Activated naive CD8-positive, alpha-beta T cell treated with anti-CD3 and anti-CD28 coated beads, Interleukin-2, amount 10 ng/mL, durations not matched to agents 7 days and 5 days (primary cell): ENCODE data around the gene RNU1-1. TPM values are rescaled to one million over a fixed set of nuclear protein-coding genes. Genes with fewer than 3 reads are reported as not detected.
"Not testable (repeated sequence)": the region's sequence is repeated elsewhere in the genome, so short reads cannot be mapped to it uniquely, and the experiment has no call there.

Experiments
- ATAC-seq: fragments of 150-1000 bp; cut with Tn5 transposase; one replicate; pipeline ENCODE4 v1.10.0; 2021; ENCODE audit warnings: low read depth, moderate library complexity
- POLR2A ChIA-PET: fragments of 350-600 bp; sonication (Branson Sonifier 250); formaldehyde crosslinking; loops from one replicate; lab custom pipeline; 2021; ENCODE audit warnings: antibody characterized with exemption; lab: Charles Lee
- DNase-seq: peaks from one replicate; pipeline ENCODE4 v3.0.0; 2021
- H3K27ac Mint-ChIP-seq: one replicate; pipeline ENCODE4 v1.8.0; 2022; ENCODE audit warnings: mild to moderate bottlenecking, mixed read lengths
- H3K27me3 Mint-ChIP-seq: one replicate; pipeline ENCODE4 v1.8.0; 2022; ENCODE audit warnings: mild to moderate bottlenecking, moderate library complexity, mixed read lengths
- H3K36me3 Mint-ChIP-seq: one replicate; pipeline ENCODE4 v1.8.0; 2021; ENCODE audit warnings: mild to moderate bottlenecking, mixed read lengths
- H3K4me1 Mint-ChIP-seq: one replicate; pipeline ENCODE4 v1.8.0; 2021; ENCODE audit warnings: mixed read lengths
- H3K4me3 Mint-ChIP-seq: one replicate; pipeline ENCODE4 v1.8.0; 2022; ENCODE audit warnings: mild to moderate bottlenecking, moderate library complexity, mixed read lengths
- H3K9me3 Mint-ChIP-seq: one replicate; pipeline ENCODE4 v1.8.0; 2021; ENCODE audit warnings: mixed read lengths
- total RNA-seq, 2 experiments: library from RNA; stranded (reverse); gene quantifications; one replicate each; pipeline ENCODE4 v1.2.3, GENCODE V29; 2021

RNU1-1 gene
- total RNA-seq, 2 experiments from 2014 or later = 3,257 to 3,430 TPM

DNA sequence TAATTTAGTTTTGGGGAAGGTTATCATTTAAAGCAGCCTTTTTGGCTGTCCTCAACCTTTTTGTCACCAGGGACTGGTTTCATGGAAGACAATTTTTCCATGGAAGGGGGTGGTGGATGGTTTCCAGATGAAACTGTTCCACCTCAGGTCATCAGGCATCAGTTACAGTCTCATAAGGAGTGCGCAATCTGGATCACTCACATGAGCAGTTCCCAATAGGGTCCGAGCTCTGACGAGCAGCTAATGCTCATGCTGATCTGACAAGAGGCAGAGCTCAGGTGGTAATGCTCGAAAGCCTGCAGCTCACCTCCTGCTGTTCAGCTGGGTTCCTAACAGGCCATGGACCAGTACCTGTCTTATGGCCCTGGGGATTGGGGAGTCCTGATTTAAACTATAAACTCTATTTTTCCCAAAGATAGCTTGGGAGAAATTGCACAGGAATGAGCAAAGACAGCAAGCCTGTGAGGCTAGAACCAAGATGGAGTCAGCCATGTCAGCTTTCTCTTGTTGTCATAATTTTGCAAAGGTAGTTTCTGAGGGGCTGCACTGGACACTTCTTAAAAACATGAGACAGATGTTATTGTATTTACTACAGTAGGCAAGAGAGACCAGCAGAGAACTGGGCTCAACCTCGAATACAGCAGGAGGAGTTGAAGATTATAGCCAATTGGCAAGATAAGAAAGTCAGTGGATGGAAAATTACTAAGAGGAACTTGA is 2.8 kb upstream of the RNU1-1 start:
- H3K4me1 Mint-ChIP-seq, POLR2A ChIA-PET, DNase-seq, H3K27ac Mint-ChIP-seq, H3K36me3 Mint-ChIP-seq, ATAC-seq, H3K9me3 Mint-ChIP-seq, H3K4me3 Mint-ChIP-seq: not testable (repeated sequence)
- H3K27me3 Mint-ChIP-seq = peaks cover 43% of the 10 kb centered on the region

DNA sequence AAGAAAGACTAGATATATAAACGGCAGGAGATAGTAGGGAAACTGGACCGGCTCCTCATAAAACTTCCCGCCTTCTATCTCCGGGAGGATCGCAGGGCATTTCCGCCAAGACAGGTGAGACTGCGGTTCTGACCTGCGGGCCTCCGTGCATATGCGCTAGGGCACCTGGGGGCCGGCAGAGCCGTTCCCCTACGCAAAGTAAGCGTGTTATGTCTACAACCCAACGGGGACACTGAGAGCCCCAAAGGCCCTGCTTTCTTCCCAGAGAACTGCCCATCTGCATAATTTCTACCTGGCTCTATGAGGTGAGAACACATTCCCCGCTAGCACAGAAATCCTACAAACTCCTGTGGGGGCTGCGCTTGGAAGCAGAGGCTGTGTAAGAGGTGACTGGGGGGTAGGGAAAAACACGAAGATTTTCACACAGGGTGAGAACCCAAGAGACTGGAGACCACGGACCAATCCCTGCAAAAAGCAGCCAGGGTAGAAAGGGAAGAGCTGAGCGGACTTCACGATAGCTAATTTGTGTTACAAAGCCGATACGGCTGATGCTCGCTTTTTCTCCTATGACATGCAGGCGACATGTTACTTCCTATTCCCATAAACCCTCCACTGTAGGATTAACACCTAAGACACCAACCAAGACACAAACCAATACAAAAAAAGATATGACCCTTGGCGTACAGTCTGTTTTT is 526 bp downstream of the RNU1-1 start:
- H3K27me3 Mint-ChIP-seq = peaks cover 15% of the 10 kb centered on the region
- H3K4me3 Mint-ChIP-seq, H3K27ac Mint-ChIP-seq, H3K36me3 Mint-ChIP-seq, H3K4me1 Mint-ChIP-seq, H3K9me3 Mint-ChIP-seq: not testable (repeated sequence)
- ATAC-seq (peak; percentile 100), DNase-seq (peak; percentile 72)
- POLR2A ChIA-PET = interaction anchor here (0.6 to 2.3 kb wide), 17 partner anchors 9 to 411 kb away, joined by 3 to 25 read pairs (median 4); partner anchors contain the start of gene NECAP2

DNA sequence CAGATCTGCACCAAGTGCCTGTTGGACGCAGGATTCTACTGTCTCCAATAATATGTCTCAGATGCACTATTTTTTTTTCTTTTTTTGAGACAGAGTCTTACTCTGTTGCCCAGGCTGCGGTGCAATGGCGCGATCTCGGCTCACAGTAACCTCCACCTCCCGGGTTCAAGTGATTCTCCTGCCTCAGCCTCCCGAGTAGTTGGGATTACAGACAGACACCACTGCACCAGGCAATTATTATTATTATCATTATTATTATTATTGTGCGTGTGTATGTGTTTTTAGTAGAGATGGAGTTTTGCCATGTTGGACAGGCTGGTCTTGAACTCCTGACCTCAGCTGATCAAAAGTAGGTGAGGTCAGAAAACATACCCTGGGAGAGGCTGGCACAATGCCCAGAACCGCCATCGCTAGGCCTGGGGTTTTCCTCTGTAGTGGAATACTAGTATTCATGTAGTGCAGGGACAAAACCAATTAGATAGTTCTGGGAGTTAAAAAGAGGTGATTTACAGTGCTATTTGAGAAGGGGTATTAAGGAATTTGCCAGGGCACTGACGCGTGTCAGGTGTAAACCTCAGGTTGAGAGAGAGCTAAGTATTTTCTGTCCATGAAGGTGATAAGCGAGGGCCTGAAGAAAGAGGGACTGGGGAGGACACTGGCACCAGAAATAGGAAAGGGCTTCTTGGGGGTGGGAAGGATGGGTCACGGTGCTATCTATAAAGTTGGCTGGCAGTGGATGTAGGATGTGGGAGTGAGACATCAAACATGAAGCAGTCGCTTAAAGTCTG is 1.3 kb downstream of the RNU1-1 start:
- H3K27me3 Mint-ChIP-seq = not testable (repeated sequence)

DNA sequence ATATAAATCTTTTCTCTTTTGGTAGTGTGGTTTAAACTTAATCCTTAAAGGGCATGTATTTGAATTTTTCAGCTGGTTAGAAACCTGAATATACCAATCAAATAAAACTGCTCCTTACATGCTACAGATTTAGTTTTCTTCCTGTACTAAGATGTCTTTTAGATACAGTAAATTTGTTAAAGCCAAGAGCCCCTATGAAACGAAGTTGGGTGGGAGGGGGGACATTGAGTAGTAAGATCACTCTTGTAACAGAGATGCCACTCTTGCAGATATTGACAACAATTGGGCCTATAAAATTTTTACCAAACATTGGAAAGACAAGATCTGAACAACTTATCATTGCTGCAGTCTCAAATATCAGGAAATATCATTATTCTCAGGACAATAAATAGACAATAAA is 2.2 kb downstream of the RNU1-1 start:
- H3K27ac Mint-ChIP-seq, H3K4me1 Mint-ChIP-seq, H3K27me3 Mint-ChIP-seq, H3K36me3 Mint-ChIP-seq, DNase-seq, POLR2A ChIA-PET, H3K4me3 Mint-ChIP-seq, ATAC-seq, H3K9me3 Mint-ChIP-seq: not testable (repeated sequence)

More for the DNA sequence above, 1.3 kb downstream of the RNU1-1 start:
- H3K36me3 Mint-ChIP-seq, H3K4me1 Mint-ChIP-seq, H3K9me3 Mint-ChIP-seq, ATAC-seq, H3K27ac Mint-ChIP-seq, DNase-seq, H3K4me3 Mint-ChIP-seq: not testable (repeated sequence)
- POLR2A ChIA-PET = interaction anchor here (1.3 to 2.3 kb wide), 3 partner anchors 15 to 392 kb away, joined by 5 to 25 read pairs (median 19); no protein-coding TSS in a partner anchor

DNA sequence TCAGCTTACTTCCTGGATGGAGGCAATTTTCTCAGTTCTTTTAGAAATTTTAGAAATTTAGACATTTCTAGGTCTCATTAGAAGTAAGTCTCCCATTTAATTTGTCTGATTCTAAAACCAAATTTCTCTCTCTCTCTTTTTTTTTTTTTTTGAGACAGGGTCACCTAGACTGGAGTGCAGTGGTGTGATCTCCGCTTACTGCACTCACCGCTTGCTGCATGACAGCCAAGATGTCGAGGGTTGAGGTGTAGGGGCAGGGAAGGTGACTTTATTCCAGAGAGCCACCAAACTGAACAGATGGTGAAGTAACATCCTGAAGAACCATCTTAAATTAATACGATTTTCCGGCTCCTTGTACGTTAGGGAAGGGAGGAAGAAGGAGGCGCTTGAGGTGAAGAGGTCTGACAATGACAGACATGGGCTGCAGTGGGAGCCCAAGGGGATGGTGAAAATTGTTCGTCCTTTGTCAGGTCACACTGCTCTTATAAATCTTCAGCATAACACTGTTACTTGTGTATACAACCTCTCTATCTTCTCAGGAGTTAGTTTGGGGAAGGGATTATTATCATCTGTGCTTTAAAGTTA is 5.1 kb downstream of the RNU1-1 start:
- not testable (repeated sequence) for ATAC-seq, H3K4me1 Mint-ChIP-seq, H3K9me3 Mint-ChIP-seq, H3K4me3 Mint-ChIP-seq, H3K27ac Mint-ChIP-seq, DNase-seq, H3K36me3 Mint-ChIP-seq, H3K27me3 Mint-ChIP-seq
- POLR2A ChIA-PET = interaction anchor here (0.7 kb wide), 1 partner anchor 9 kb away, joined by 3 read pairs; no protein-coding TSS in a partner anchor

DNA sequence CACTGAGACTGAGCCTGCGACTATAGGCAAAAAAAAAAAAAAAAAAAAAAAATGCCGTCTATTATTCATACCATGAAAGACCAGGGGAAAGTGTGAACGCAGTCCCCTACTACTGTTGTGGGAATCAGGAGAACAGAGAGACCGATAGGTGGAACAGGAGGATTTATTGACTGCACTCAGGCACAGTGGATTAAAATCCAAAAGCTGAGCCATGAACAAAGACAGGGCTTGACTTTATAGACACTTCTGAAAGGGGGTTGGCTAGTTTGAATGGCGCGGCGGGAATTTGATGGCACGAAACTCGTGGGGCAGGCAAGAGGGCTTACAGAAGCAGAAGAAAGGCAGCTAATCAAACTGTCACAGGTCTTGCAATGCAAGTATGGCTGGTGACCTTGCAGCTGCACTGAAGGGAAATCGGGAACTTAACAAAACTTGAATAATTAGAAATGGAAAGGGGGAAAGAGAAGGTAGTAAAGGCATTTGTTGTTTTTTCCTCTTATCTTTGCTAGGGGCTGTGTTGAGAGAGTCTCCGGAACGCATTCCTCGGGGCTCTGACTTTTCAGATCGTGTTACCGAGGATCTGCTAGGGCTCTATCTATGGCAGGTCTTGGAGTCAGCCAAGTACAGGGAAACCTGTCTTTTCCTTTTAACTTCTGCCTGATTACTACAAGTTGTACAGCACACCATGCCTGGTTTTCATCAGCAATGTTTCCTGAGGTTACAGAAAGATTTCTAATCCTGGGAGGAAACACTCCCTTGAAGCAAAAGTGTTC is 7.5 kb downstream of the RNU1-1 start:
- POLR2A ChIA-PET, H3K36me3 Mint-ChIP-seq, DNase-seq, ATAC-seq, H3K27ac Mint-ChIP-seq, H3K4me3 Mint-ChIP-seq, H3K4me1 Mint-ChIP-seq, H3K27me3 Mint-ChIP-seq, H3K9me3 Mint-ChIP-seq: not testable (repeated sequence)

DNA sequence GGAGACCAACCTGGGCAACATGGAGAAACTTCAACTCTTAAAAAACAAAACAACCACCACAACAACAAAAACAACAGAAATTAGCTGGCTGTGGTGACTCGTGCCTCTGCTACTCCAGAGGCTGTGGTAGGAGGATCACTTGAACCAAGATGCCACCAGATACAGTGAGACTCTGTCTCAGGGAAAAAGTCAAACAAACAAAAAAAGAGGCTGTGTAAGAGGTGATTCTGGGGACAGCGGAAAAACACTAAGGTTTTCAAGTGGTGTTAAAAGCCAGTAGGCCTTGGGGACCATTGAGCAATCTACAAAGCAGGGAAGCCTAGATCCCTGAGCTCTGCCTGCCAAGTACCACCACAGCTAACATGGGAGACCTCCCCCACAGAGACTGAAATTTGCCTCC is 8.2 kb downstream of the RNU1-1 start:
- H3K27ac Mint-ChIP-seq, H3K9me3 Mint-ChIP-seq, H3K4me3 Mint-ChIP-seq, H3K4me1 Mint-ChIP-seq, POLR2A ChIA-PET, ATAC-seq, H3K27me3 Mint-ChIP-seq, H3K36me3 Mint-ChIP-seq, DNase-seq: not testable (repeated sequence)

DNA sequence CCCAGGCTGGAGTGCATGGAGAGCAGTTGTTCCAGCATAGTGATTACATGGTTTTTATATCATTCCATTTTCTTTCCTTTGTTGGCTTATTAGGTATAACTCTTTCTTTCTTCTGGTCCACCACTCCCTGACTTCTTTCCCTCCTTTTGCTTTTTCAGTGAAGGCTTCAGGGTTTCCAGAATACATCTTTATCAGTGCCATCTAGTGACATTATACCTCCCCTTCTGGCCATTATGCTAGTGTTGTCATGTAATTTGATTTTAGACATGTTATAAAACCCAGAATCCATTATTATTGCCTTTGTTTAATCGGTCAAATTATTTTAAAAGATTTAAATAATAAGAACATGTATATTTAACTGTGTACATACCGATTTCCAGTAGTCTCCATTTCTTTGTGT is 10.6 kb downstream of the RNU1-1 start:
- H3K4me3 Mint-ChIP-seq = no peak overlapping the region
- DNase-seq = no peak
- ATAC-seq = no peak

DNA sequence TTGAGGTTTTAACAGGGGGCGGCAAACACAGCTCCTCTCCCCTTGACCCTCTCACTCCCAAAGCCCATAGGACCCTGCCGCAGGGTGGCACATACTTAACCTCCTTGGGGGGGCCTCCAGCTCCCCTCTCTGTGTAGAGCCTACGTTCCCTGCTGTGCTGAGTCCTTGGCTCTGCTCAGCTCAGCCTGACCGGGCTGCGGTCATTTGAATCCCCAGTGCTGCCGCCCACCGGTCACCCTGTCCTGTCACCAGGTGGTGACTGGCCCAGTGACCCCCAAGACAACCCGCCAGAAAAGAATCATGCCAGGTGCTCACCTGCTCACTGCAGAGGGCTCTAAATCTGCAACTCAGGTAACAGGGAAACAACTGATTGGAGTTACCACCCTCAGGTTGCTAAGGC is 12.6 kb downstream of the RNU1-1 start:
- H3K27ac Mint-ChIP-seq, H3K27me3 Mint-ChIP-seq, POLR2A ChIA-PET, H3K9me3 Mint-ChIP-seq, ATAC-seq, H3K4me3 Mint-ChIP-seq, H3K36me3 Mint-ChIP-seq, DNase-seq: not testable (repeated sequence)
- H3K4me1 Mint-ChIP-seq = peaks cover 18% of the 10 kb centered on the region

More for the DNA sequence above, 10.6 kb downstream of the RNU1-1 start:
- POLR2A ChIA-PET = no interaction called here
- Mint-ChIP-seq H3K9me3 (peaks cover 5% of the 10 kb centered on the region), H3K27ac (no peak overlapping the region), H3K27me3 (peaks cover 4% of the 10 kb centered on the region), H3K4me1 (peaks cover 10% of the 10 kb centered on the region), H3K36me3 (no peaks in the 10 kb centered on the region)

DNA sequence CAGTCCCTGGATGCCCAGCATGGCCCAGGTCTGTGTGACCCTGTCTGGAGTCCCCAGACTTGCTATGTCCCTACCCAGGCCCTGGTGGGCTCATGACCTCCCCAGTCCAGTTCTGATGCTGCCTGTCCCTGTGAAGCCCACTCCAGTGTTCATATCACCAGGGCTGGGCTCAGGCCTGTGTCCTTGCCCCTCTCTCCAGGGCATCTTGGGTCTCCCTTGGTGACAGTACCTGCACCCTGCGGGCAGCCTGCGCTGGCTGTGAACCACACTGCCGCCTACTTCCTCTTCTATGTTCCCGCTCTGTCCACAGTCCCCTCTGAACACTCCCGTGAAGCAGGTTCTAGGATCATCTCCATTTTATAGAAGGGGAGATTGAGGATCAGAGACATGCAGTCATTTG is 13.1 kb downstream of the RNU1-1 start:
- POLR2A ChIA-PET = interaction anchor here (1.8 kb wide), 1 partner anchor 13 kb away, joined by 7 read pairs; the partner anchor contains the start of gene RNU1-1
- H3K27me3 Mint-ChIP-seq, ATAC-seq, H3K27ac Mint-ChIP-seq, DNase-seq, H3K36me3 Mint-ChIP-seq, H3K9me3 Mint-ChIP-seq: not testable (repeated sequence)
- H3K4me1 Mint-ChIP-seq = peaks cover 18% of the 10 kb centered on the region
- peak overlapping the region; percentile 20 for H3K4me3 Mint-ChIP-seq

DNA sequence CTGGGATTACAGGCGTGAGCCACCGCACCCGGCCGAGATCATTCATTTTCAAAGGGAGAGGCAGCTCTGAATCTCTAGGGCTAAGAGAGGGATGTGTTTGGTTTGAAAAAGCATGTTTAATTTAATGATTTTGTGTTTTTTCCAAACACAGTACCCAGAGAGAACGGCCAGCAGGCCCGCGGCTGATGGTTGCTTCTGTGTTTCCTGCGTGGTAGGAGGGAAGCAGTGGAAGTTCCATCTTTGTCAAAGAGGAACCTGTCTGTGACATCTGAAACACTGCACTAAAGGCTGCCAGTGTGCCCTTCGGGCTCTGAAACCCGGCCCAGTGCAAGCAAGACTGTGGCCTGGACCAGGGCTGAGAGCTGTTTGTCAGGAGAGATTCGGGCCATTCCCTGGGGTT is 13.6 kb downstream of the RNU1-1 start:
- ATAC-seq, DNase-seq, H3K9me3 Mint-ChIP-seq, H3K36me3 Mint-ChIP-seq, H3K27me3 Mint-ChIP-seq, H3K27ac Mint-ChIP-seq: not testable (repeated sequence)
- POLR2A ChIA-PET = interaction anchor here (0.6 to 1.8 kb wide), 2 partner anchors 13 to 667 kb away, joined by 5 to 7 read pairs; partner anchors contain the start of gene RNU1-1
- Mint-ChIP-seq H3K4me1 (peaks cover 16% of the 10 kb centered on the region), H3K4me3 (peak overlapping the region; percentile 86)
